ENCODE data around the gene CCL21.

Gene CCL21

GRCh38 chr9:34709196-34709978 lies 549 bp downstream of the CCL21 start:
- in situ Hi-C loops (cut with MboI; ENCODE audit: low sequenced_read_pairs) = no loop called here

GRCh38 chr9:34707130-34707529 lies 2.8 kb downstream of the CCL21 start:
- in situ Hi-C loops (cut with MboI; ENCODE audit: low sequenced_read_pairs) = no loop called here

- in situ Hi-C loops (cut with MboI; ENCODE audit: low sequenced_read_pairs) = no loop called here
Measured at GRCh38 chr9:34701769-34702736, 7.9 kb downstream of the CCL21 start.

GRCh38 chr9:34701023-34701768 lies 8.7 kb downstream of the CCL21 start:
- in situ Hi-C loops (cut with MboI; ENCODE audit: low sequenced_read_pairs) = no loop called here

GRCh38 chr9:34694811-34695210 lies 15.1 kb downstream of the CCL21 start:
- in situ Hi-C loops (cut with MboI; ENCODE audit: low sequenced_read_pairs) = no loop called here

GRCh38 chr9:34693560-34693959 lies 16.4 kb downstream of the CCL21 start:
- in situ Hi-C loops (cut with MboI; ENCODE audit: low sequenced_read_pairs) = no loop called here

- in situ Hi-C loops (cut with MboI; ENCODE audit: low sequenced_read_pairs) = no loop called here
Measured at GRCh38 chr9:34691936-34692315, 18.0 kb downstream of the CCL21 start.

GRCh38 chr9:34690983-34691935 lies 18.7 kb downstream of the CCL21 start, which contains the start of gene CCL19:
TSS of gene CCL19 (minus strand) at chr9:34691276. CDS start at chr9:34691139, 137 bp downstream.
- in situ Hi-C loops (cut with MboI; ENCODE audit: low sequenced_read_pairs) = no loop called here

GRCh38 chr9:34689512-34689911 lies 20.4 kb downstream of the CCL21 start:
- in situ Hi-C loops (cut with MboI; ENCODE audit: low sequenced_read_pairs) = no loop called here

GRCh38 chr9:34689116-34689470 lies 20.8 kb downstream of the CCL21 start:
- in situ Hi-C loops (cut with MboI; ENCODE audit: low sequenced_read_pairs) = no loop called here

GRCh38 chr9:34688329-34689115 lies 21.4 kb downstream of the CCL21 start:
- in situ Hi-C loops (cut with MboI; ENCODE audit: low sequenced_read_pairs) = no loop called here

GRCh38 chr9:34687276-34688030 lies 22.5 kb downstream of the CCL21 start:
- in situ Hi-C loops (cut with MboI; ENCODE audit: low sequenced_read_pairs) = no loop called here

- in situ Hi-C loops (cut with MboI; ENCODE audit: low sequenced_read_pairs) = no loop called here
Measured at GRCh38 chr9:34686732-34687131, 23.2 kb downstream of the CCL21 start.

- in situ Hi-C loops (cut with MboI; ENCODE audit: low sequenced_read_pairs) = no loop called here
Measured at GRCh38 chr9:34686231-34686630, 23.7 kb downstream of the CCL21 start.

- in situ Hi-C loops (cut with MboI; ENCODE audit: low sequenced_read_pairs) = no loop called here
Measured at GRCh38 chr9:34685591-34685990, 24.3 kb downstream of the CCL21 start.

- in situ Hi-C loops (cut with MboI; ENCODE audit: low sequenced_read_pairs) = no loop called here
Measured at GRCh38 chr9:34684816-34685215, 25.1 kb downstream of the CCL21 start.

- in situ Hi-C loops (cut with MboI; ENCODE audit: low sequenced_read_pairs) = no loop called here
Measured at GRCh38 chr9:34684145-34684544, 25.8 kb downstream of the CCL21 start.

- in situ Hi-C loops (cut with MboI; ENCODE audit: low sequenced_read_pairs) = no loop called here
Measured at GRCh38 chr9:34675869-34676268, 34.1 kb downstream of the CCL21 start.
